RWPE1 (cell line): ENCODE measurements around the gene CRHR2.

Experiments
- CTCF ChIA-PET: fragments of 350-600 bp; sonication (Branson Sonifier 250); formaldehyde crosslinking; extraction: SDS; loops from one replicate; lab custom pipeline; 2021; lab: Yijun Ruan, JAX
- POLR2A ChIA-PET: fragments of 400-600 bp; formaldehyde crosslinking; extraction: SDS; loops from one replicate; lab custom pipeline; 2020; ENCODE audit warnings: antibody characterized with exemption; ENCODE audit not compliant: low non-redundant PET; lab: Yijun Ruan, JAX
- DNase-seq: peaks from one replicate; pipeline ENCODE4 v3.0.0; 2012; ENCODE audit warnings: low spot score
- H3K27ac ChIP-seq: fragments of 450-650 bp; 2 replicates; pipeline ENCODE4 v1.5.1; 2017
- TF ChIP-seq, protein P1 (sequence below): fragments of 450-650 bp; conservative IDR thresholded peaks from 2 replicates; pipeline ENCODE4 v1.5.1; 2017; ENCODE audit warnings: low read depth, mild to moderate bottlenecking

CRHR2 gene

GRCh38 chr7:30703756-30704155 lies 21.5 kb upstream of the CRHR2 start:
- no peak overlapping the region for H3K27ac ChIP-seq
- CTCF ChIA-PET: no interaction called here
- TF ChIP-seq, protein P1, sequence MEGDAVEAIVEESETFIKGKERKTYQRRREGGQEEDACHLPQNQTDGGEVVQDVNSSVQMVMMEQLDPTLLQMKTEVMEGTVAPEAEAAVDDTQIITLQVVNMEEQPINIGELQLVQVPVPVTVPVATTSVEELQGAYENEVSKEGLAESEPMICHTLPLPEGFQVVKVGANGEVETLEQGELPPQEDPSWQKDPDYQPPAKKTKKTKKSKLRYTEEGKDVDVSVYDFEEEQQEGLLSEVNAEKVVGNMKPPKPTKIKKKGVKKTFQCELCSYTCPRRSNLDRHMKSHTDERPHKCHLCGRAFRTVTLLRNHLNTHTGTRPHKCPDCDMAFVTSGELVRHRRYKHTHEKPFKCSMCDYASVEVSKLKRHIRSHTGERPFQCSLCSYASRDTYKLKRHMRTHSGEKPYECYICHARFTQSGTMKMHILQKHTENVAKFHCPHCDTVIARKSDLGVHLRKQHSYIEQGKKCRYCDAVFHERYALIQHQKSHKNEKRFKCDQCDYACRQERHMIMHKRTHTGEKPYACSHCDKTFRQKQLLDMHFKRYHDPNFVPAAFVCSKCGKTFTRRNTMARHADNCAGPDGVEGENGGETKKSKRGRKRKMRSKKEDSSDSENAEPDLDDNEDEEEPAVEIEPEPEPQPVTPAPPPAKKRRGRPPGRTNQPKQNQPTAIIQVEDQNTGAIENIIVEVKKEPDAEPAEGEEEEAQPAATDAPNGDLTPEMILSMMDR: no peak
- POLR2A ChIA-PET: no interaction called here
- DNase-seq: no peak

GRCh38 chr7:30702200-30702599 lies 19.9 kb upstream of the CRHR2 start:
- POLR2A ChIA-PET: no interaction called here
- no peak overlapping the region for H3K27ac ChIP-seq
- TF ChIP-seq, protein P1: no peak
- CTCF ChIA-PET: interaction anchor here (0.6 kb wide), 1 partner anchor 708 kb away, joined by 3 read pairs; no protein-coding TSS in a partner anchor
- no peak for DNase-seq

- no peak for DNase-seq
- CTCF ChIA-PET: interaction anchor here (0.6 kb wide), 3 partner anchors 17 to 1610 kb away, joined by 3 read pairs; no protein-coding TSS in a partner anchor
- POLR2A ChIA-PET: no interaction called here
- TF ChIP-seq, protein P1: no peak
- no peak overlapping the region for H3K27ac ChIP-seq
Measured at GRCh38 chr7:30700941-30701340, 18.7 kb upstream of the CRHR2 start.

DNA sequence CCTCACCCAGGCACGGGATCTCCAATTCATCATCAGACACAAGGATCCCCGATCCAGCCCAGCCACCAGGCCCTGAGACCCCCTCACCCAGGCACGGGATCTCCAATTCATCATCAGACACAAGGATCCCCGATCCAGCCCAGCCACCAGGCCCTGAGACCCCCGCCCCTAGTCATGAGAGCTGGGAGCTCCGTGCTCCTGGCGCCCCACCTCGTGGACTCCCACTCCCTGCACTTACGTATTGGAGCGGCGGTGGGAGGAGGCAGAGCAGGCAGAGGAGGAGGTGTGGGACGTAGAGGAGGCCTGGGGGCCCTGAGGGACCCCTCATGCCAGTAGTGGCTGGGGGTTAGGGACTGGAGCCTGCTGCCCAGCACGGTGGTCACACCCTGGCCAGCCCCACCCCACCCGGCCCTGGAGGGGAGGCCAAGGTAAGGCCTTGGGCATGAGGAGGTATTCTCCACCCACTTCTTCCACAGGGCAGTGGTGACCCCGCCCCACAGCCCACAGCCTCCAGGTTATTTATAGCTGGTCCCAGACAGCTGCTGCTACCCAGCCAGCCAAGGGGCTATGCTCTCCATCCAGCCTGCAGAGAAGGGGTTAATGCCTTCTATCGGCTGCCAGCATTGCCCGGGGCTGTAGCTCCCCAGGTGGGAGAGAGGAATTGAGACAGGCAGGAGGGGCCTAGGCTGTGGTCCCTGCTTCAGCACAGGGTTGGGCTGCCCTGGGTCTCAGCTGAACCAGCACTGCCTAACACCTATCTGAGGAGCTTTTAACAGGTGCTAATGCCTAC lies 17.6 kb upstream of the CRHR2 start:
- no peak overlapping the region for H3K27ac ChIP-seq
- no peak for DNase-seq
- TF ChIP-seq, protein P1: no peak
- POLR2A ChIA-PET: no interaction called here
- CTCF ChIA-PET: interaction anchor here (0.6 kb wide), 1 partner anchor 1609 kb away, joined by 3 read pairs; no protein-coding TSS in a partner anchor

DNA sequence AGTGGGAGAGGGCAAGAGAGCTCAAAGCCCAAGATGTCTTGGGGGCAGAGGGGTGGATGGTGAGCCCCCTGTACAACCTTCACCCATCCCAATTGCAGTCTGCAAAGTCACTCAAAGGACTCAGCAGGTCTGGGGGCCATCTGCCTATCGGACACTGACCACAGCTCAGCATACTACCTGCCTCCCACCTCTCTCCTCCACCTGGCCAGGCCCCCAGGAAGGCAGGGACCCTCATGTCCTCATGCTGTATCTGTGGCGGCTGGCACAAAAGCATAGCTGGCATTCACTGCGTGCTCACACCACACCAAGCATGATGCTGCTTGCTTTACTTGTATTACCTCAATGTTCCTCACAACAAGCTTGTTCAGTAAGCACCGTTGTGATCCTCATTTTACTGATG lies 16.2 kb upstream of the CRHR2 start:
- POLR2A ChIA-PET: no interaction called here
- CTCF ChIA-PET: no interaction called here
- no peak for DNase-seq
- H3K27ac ChIP-seq: no peak overlapping the region
- TF ChIP-seq, protein P1: no peak

DNA sequence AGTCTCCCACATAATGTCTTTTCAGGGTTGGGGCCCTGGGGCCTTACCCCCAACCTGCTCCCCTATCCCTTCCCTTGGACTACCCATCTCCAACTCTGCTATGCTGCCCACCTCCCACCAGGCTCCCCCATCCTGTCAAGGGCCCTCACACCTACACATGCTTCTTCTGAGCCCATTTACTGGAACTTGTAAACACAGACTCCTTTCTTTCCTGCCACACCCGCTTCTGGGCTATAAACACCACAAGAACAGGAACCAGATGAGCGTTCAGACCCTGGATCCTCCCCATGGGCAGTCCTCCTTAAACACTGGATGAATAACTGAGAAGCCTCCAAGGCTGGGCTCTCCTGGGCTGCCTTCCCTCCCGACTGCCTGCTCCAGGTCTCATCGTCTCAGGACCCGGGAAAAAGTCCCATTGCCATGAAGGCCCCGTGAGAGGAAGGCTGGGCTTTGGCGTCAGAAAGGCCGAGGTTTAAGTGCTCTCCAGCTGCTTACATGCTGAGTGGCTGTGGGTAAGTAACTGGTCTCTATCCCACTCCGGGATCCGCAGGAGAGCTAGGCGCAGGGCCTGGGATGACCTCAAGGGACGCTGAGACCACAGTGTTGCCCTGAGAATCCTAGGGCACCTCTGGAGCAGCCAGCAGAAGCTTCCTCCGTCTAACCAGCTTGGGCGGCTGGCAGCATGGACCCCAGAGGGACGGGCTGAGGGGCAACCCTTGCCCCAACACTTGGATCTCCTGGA lies 15.6 kb upstream of the CRHR2 start:
- ChIA-PET CTCF (no interaction called here), POLR2A (no interaction called here)
- TF ChIP-seq, protein P1: no peak

More for the DNA sequence above, 15.6 kb upstream of the CRHR2 start:
- no peak for DNase-seq
- no peak overlapping the region for H3K27ac ChIP-seq
